Stimulated activated CD4-positive, alpha-beta T cell treated with anti-CD3 and anti-CD28 coated beads, Interleukin-2, amount 100 ng/mL, for 4 hours (primary cell): ENCODE measurements around the gene ARHGEF18.
"Not testable (repeated sequence)": the region's sequence is repeated elsewhere in the genome, so short reads cannot be mapped to it uniquely, and the experiment has no call there.

Experiments
- DNase-seq: peaks from one replicate; pipeline ENCODE4 v3.0.0-alpha.2; 2020; ENCODE audit warnings: low read depth

ARHGEF18 gene

DNA sequence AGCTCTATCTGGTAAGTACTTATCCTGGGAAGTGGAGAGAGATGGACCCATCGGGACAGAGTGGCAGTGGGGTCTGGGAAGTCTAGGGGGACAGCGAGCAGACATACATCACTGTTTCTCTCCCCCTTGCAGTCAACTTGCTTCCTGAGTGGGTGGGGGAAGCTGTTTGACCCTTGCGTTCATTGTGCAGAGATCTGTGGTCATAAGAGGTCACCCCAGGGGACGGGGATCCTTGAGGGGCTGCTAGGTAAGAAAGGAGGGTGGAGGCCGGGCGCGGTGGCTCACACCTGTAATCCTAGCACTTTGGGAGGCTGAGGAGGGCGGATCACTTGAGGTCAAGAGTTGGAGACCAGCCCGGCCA, 474 bp downstream of the ARHGEF18 start:
- DNase-seq: no peak

DNA sequence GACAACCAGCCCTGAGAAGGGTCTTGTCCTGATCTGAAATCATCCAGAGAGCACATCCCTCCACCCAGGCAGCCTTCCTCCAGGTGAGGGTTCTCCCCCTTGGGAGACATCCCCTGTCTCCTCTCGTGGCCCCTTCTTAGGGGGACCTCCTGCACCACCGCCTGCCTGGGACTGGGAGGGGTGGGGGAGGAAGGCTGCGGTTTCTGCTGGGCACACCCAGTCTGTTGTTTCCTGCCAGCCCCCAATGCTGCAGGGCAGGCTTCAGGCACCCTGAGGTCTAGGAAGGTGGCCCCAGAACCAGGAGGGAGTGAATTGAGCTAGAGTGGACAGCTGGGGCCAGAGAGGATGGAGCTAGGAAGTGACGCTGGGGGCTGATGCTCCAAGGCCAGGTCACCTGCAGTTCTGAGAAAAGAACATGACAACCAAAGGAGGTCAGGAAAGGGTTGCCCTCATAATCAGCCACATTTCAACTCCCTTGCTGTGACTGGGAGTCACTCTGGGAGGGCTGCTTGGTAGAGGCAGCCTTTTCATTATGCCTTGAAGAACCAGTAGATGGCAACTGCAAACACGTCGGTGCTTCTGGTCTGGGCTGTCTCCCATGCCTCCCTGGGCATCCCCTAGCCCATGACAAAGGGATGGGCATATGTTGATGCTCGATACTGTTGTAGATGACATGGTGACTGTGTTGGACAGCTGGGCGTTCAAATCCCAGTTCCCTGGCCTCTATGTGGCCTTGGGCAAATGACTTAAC, 1.4 kb downstream of the ARHGEF18 start:
- no peak for DNase-seq

DNA sequence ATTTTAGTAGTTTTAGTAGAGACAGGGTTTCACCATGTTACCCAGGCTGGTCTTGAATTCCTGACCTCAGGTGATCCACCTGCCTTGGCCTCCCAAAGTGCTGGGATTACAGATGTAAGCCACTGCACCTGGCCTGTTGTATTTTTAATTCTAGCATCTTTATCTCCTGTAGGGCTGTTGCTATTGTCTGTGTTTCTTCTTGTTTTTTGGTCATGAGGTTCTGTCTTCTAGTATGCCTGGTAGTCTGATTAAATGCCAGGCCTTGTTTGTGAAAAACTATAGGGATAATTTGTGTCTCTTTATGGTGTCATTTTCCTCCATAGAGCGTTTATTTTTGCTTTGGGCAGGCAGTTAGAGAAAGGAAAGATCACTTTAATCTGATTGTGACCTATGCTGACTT, 3.1 kb downstream of the ARHGEF18 start:
- no peak for DNase-seq

DNA sequence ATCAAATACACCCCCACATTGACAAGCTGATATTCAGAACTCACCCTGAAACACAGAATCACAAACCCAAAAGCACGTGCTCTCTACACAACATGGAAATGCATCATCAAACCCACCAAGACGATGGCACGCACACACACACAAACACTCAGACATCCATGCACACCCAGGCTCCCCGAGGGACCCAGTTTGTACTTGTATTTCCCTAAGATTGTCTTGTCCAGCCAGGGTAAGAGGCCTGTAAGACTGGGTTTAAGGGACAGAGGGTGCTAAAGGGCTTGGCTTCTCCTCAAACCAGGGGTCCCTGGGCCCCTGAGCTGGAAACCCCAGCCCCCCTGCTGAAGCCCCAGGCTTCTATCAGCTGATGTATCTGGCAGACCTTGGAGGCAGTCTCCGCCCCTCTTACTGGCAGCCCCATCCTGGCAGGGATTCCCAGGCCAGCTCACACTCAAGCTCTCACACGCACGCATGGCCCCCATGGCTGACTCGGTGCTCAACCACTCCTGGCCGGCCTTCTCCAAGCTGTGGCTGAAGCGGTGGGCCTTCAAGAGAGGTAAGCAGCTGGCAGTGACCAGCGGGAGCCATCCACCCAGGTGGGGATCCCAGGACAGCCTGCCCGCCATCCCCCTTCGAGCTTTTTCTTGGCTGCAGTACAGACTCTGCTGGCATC, 6.5 kb downstream of the ARHGEF18 start:
- DNase-seq: no peak

DNA sequence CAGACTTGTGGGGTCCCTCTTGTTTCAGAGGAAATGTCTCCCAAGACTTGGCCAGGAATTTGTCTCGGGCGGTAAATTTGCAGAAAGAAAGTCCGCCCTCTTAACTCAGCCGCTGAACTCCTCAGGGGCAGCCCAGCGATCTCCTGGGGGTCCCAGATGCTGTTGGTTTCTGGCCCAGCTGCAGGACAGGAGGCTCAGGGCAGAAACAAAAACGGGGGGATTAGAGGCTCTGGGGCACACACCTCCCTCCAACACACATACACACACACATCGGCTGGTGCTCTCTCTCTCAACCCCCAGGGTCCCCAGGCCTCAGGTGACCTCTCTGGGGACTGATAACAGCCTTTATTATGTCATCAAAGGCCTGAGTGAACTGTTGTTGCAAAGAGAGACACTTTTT, 7.1 kb downstream of the ARHGEF18 start:
- DNase-seq: no peak

DNA sequence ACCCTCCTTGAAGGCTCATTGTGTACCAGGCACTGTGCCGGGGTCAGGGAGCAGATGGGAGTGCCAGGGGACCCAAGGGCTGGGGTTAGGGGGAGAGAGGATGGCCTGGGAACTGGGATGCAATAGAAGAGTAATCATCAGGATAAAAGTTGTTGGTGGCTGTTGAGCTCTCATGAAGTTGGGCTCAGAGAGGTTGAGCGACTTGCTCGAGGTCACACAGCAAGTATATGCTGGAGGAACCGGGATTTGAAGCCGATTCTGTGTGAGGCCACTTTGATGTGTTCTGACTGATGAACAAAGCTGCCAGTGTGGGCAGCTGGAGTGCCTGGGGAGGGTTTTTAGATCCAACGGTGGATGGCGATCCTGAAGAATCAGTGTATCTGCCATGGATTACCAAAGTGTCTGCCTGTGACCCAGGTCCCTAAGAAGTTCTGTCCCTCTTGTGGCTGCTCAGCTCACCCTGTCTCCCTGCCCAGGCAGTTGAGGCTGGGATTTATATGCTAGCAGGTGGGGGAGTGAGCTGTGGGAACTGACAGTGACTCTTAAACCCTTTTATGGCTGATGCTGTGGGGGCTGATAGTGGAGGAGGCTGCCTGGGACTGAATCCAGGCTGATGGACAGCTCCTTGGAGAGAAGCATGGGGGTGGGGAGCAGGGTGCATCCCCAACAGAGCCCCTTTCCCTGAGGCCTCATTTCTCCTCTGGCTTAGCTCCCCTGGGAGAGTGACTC, 8.3 kb downstream of the ARHGEF18 start:
- no peak for DNase-seq

DNA sequence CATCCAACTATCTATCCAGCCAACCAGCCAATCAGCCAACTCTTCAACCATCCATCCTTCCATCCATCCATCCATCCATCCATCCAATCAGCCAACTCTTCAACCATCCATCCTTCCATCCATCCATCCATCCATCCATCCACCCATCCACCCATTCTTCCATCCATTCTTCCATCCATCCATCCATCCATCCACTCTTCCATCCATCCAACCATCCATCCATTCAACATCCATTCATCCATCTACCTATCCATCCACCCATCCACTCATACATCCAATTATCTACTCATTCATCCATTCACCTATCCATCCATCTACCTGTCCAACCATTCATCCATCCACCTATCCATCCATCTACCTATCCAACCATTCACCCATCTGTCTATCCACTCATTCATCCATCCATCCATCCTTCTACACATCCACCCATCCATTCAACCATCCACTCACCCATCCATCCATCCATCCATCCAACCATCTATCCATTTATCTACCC, 9.4 kb downstream of the ARHGEF18 start:
- DNase-seq: no peak

DNA sequence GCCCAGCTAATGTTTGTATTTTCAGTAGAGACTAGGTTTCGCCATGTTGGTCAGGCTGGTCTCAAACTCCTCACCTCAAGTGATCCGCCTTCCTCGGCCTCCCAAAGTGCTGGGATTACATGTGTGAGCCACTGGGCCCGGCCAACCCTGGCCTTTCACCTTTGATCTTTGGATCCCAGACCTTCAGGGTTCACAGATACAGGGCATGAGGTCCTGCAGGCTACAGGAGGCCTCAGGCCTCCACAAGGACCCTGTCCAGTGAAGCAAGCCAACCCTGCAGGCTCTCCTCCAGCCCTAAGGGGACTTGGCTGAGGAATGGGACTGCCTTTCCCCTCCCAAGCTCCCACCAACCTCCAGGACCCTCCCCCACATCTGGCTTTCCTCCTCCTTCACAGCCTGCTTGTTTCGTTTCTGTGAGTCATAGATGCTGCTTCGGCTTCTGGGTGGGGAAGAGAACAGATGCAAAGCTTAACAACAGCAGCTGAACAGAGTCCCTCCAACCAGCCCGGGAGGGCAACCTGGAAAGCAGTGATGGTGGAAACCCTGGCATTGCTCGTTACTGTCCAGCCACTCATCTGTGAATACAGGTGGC, 11.8 kb downstream of the ARHGEF18 start:
- DNase-seq: no peak

DNA sequence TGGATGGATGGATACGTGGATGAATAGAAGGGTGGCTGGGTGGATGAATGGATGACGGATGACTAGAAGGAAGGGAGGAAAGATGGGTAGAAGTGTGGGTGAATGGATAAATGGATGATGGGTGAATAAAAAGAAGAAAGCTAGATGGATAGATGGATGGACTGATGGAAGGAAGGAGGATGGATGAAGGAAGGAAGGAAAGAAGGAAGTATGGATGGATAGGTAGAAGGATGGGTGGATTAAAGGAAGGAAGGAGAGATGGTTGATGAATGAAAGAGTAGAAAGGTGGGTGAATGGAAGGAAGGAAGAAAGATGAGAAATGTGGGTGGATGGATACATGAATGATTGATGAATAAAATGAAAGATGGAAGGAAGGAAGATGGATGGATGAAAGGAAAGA, 14.5 kb downstream of the ARHGEF18 start:
- DNase-seq: no peak

DNA sequence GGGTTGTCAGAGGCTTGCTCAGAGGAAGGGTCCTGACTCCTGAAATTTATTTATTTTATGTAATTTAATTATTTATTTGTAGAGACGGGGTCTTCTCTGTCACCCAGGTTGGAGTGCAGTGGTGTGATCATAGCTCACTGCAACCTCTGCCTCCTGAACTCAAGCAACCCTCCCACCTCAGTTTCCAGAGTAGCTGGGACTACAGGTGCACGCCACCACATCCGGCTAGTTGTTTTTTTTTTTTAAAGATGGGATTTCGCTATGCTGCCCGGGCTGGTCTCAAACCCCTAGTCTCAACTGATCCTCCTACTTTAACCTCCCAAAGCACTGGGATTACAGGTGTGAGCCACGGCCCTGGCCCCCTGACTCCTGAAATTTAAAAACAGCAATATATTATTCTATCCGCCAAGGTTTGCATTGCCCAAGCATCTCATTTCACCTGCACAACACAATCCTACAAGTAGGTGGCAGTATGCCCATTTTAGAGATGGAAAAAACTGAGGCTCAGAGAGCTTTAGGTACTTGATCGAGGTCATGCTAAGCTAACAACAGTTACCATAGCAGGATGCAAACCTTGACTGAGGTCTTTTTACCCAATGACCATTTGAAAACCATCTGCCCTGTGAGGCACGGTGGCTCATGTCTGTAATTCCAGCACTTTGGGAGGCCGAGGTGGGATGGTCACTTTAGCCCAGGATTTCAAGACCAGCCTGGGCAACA, 18.1 kb downstream of the ARHGEF18 start:
- no peak for DNase-seq

DNA sequence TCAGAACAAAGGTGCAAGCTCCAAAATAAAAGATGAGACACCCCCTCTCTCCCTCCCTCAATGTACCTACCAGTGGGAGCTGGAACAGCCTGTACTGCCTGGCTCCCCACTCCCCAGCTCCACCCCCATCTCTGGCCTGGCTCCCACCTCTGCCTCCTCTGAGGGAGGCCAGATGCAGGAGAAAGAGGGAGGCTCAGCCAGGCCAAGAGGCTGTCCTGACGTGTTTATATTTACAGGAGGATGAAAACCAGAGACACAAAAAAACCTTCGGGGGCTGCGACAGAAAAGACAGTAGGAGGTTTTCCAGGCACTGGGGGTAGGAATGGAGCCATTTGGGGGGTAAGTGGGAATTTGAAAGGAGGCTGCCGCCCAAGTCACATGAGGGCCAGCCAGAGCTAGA, 19.7 kb downstream of the ARHGEF18 start:
- DNase-seq: no peak

DNA sequence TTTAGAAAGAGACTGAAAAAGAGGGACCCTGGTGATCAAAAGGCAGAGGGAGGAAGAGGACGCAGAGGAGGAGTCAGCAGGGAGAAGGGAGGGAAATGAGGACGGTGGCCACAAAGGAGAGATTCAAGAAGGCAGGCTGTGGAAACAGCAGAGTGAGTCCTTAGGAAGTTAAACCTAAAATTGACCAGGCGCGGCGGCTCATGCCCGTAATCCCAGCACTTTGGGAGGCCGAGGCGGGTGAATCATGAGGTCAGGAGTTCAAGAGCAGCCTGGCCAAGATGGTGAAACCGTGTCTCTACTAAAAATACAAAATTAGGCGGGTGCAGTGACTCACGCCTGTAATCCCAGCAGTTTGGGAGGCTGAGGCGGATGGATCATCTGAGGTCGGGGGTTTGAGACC, 20.1 kb downstream of the ARHGEF18 start:
- DNase-seq: not testable (repeated sequence)

DNA sequence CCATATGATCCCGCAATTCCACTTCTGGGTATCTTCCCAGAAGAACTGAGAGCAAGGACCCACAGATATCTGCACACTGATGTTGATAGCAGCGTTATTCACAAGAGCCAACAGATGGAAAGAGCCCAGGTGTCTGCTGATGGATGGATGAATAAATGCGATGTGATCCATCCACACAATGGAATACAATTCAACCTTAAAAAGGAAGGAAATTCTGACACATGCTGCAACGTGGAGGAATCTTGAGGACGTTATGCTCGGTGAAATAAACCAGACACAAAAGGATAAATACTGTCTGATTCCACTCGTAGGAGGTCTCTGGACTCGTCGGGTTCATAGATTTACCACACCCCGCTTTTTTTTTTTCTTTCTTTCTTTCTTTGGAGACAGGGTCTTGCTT, 21.8 kb downstream of the ARHGEF18 start:
- DNase-seq: no peak

DNA sequence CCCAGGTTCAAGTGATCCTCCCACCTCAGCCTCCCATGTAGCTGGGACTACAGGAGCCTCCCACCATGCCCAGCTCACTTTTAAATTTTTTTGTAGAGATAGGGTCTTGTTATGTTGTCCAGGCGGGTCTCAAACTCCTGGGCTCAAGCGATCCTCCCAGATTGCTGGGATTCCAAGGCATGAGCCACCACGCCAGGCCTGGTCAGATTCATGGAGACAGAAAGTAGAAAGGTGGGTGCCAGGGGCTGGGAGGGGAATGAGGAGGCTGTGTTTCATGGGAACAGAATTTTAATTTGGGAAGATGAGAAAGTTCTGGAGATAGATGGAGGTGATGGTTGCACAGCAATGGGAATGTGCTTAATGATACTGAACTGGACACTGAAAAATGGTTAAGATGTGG, 22.3 kb downstream of the ARHGEF18 start:
- DNase-seq: no peak

DNA sequence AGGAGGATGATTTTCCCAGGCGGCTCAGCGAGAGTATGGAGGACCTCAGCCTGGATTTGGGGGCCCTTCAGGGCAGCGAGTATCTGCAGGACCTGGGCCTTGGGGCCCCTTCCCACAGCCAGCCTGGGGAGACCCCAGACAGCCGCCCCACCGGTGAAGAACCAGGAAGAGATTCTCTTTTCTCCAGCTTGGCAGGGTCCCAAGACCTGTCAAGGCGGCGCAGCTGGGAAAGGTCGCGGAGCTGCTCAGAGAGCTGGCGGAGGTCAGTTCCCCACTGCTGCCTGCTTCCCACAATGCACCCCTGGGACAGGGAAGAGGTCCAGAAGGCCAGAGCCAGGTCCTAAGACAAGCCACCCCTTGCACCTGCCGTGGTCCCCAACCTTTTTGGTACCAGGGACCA, 24.1 kb downstream of the ARHGEF18 start:
- no peak for DNase-seq

DNA sequence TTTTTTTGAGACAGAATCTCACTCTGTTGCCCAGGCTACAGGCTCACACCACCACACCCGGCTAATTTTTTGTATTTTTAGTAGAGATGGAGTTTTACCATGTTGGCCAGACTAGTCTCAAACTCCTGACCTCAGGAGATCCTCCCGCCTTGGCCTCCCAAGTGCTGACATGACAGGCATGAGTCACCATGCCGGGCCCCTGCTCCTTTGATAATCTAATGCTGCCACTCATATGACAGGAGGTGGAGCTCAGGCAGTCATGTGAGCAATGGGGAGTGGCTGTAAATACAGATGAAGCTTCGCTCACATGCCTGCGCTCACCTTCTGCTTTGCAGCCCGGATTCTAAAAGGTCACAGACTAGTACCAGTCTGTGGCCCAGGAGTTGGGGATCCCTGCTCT, 25.1 kb downstream of the ARHGEF18 start:
- DNase-seq: no peak

DNA sequence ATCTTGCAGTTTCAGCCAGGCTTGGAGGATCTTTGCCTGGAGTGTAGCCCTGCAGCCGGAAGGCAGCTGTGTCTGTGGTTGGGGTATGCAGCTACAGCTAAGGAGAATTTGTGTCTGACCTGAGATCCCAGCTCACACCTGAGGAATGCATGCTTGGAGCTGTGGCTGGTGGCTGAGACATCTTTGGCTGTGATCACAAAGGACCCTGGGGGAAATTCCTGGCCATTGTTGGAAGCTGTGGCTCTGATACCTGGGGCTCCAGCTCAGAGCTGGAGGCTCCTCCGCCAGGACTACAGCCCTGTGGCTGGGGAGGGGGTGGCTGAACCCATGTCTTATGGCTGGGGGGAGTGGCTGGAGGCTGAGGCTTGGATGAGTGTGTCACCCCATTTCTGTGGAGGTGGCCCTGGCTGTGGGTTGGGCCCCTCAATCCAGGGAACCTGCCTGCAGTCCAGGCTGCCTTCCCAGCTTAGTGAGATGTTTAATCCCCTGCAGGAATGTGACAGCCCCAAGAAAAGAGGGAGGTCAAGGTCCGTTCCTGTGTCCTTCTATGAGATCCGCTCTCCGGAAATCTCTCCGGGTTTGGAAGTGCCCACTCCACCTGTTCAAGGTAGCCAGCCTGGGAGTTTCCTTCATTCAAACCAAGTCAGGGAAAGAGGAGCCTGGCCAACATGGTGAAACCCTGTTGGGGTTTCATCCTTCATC, 27.6 kb downstream of the ARHGEF18 start:
- DNase-seq: no peak

DNA sequence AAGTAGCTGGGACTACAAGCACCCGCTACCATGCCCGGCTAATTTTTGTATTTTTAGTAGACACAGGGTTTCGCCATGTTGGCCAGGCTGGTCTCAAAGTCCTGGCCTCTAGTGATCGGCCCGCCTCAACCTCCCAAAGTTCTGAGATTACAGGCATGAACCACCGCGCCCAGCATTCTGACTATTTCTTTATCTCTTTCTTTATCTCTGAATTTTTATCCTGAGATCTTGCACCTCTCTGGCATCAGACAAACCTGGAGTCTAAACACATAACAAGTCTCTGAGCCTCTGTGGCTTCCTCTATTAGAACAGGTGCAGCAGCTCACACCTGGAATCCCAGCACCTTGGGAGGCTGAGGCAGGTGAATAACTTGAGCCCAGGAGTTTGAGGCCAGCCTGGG, 28.5 kb downstream of the ARHGEF18 start:
- DNase-seq: no peak

DNA sequence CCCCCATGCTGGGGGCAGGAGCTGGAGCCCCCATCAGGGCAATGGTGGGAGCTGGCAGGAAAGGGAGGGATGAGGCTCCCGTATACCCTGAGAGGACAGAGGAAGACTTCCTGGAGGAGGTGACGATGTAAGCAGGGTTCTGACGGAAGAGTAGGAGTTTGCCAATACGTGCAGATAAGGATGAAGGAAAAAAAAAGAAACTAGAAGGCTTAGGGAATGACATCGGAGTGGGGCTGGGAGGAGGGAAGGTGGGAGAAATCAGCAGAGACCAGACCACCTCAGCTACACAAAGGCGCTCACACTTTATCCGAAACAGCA, 32.3 kb downstream of the ARHGEF18 start:
- DNase-seq: no peak

DNA sequence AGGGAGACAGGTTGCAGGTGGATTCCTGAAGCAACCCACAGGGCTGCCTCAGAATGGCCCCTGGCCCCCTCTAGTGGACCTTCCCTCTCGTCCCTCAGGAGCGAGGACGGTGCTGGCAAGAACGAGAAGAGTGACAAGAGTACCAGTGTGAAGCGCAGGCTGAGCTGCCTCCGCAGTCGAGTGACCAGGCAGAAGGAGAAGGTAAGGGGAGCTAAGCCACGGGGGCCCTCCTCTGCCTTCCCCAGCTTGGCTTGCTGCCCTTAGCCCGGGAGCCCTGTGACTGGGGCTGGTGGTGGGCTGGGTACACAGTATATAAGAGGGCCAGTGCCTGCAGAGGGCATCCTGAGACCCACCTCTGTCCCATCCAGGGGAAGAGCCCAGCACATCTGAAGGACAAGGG, 34.0 kb downstream of the ARHGEF18 start:
- DNase-seq: no peak

DNA sequence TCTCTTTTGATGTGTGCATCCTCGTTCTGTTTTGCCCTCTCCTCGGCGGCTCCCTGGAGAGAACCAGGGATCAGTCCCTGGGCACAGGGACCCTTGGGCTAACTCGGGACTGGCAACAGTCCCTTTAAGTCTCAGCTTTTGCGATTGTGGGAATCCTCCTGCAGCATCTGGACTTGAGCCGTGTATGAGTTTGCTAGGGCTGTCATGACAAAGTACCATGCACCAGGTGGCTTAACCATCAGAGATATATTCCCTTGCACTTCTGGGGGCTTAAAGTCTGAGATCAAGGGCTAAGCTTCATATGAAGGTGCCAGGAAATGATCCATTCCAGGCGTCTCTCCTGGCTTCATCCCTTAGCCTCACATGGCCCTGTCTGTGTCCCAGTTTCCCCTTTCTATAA, 34.5 kb downstream of the ARHGEF18 start:
- no peak for DNase-seq

DNA sequence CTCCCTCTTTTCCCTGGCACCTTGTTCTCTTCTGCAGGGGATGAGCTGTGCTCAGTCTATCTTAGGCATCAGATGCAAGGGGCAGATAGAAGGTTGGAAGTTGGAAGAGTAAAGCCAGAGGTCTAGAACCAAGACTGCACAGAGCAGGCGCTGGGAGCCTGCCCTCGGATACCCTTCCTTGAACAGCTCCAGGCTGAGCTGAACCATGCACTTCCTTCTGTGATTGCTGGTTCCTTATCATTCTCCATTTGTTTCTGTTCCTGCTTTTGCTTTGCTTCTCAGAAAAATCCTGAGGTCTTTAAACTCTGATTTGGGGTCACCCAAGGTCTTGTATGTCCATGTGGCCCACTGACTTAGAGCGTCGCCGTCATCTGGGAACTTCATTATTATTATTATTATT, 36.3 kb downstream of the ARHGEF18 start:
- DNase-seq: no peak
